ENCODE results near the gene ESPL1. TPM values are rescaled to one million over a fixed set of nuclear protein-coding genes. Genes with fewer than 3 reads are reported as not detected.
"Not testable (repeated sequence)": the region's sequence is repeated elsewhere in the genome, so short reads cannot be mapped to it uniquely, and the experiment has no call there.

The ESPL1 gene
- total RNA-seq, 1 donor from 2014 or later, result 8.9 TPM

DNA sequence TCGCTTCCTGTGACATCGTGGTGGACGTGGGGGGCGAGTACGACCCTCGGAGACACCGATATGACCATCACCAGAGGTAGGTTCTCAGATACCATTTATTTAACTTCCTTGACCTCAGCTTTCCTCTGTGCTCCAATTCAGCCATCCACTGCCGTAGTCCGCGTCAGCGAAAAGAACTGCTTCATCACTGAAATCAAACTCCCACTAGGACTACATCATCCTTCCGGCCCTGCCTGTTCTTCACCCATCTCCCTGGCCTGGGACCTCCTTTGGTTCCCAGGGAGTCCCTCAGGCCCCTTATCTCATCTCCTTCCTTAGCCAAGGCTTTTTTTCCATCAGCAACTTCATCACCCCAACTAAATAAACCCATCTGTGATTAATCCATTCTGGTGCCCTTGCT lies 32.1 kb downstream of the ESPL1 start:
- no peak for DNase-seq

DNA sequence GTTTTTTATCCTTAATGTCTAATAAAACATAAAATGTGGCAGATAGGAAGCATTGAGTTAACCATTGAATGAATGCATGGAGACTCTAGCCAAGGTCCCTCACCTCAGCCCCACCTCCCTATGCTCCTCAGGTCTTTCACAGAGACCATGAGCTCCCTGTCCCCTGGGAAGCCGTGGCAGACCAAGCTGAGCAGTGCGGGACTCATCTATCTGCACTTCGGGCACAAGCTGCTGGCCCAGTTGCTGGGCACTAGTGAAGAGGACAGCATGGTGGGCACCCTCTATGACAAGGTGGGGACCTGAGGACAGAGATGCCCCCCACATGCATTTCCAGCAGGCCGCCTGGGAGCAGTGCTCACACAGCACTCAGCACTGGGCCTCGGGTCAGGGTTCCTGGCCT lies 34.8 kb downstream of the ESPL1 start:
- DNase-seq, result no peak

DNA sequence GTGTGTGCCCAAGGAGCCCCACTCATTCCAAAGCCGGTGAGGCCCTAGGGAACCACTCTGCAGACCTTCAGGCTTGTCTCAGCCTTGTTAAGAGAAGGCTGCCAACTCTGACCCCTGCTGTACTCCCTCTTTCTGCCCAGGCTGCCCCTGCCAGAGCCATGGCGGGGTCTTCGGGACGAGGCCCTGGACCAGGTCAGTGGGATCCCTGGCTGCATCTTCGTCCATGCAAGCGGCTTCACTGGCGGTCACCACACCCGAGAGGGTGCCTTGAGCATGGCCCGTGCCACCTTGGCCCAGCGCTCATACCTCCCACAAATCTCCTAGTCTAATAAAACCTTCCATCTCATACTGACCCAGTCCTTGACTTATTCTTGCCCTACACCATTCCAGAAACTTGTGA lies 38.7 kb downstream of the ESPL1 start:
- DNase-seq, result no peak

DNA sequence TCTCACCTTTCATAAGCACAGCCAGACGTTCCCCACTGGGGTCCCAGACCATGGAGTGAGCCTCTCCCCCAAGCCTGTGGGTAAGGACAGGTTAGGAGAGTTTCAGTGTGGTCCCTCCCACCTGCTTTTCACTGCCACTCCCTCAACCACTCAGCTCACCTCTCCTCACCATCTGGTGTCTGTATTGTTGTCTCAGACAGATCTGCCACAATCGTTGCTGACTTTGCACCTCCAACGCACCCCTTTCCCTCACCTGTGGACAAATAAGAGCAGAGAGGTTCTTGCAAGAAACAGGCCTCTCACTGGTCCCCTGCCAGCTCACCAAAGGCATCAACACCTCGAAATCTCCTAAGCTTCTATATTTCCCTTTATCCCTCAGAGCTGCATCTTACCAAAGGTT lies 40.2 kb downstream of the ESPL1 start:
- no peak for DNase-seq

DNA sequence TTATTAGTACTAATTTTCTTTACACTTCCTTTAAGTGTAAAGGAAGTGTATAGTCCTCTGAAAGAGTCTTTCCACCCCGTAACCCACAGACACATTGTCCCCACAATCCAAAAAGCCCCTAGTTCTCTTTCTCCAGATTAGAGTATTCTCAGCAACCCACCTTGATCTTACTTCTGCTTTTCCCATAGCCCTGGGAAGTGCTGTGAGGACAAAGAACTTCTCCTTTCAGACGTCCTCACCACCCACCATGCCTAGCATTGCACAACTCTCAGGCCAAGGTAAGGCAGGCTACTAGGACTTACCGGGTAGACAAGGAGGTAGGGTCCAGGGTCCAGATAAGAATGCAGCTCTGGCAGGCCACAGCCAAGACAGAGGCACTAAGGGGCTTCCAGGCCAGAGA lies 45.9 kb downstream of the ESPL1 start:
- no peak for DNase-seq

DNA sequence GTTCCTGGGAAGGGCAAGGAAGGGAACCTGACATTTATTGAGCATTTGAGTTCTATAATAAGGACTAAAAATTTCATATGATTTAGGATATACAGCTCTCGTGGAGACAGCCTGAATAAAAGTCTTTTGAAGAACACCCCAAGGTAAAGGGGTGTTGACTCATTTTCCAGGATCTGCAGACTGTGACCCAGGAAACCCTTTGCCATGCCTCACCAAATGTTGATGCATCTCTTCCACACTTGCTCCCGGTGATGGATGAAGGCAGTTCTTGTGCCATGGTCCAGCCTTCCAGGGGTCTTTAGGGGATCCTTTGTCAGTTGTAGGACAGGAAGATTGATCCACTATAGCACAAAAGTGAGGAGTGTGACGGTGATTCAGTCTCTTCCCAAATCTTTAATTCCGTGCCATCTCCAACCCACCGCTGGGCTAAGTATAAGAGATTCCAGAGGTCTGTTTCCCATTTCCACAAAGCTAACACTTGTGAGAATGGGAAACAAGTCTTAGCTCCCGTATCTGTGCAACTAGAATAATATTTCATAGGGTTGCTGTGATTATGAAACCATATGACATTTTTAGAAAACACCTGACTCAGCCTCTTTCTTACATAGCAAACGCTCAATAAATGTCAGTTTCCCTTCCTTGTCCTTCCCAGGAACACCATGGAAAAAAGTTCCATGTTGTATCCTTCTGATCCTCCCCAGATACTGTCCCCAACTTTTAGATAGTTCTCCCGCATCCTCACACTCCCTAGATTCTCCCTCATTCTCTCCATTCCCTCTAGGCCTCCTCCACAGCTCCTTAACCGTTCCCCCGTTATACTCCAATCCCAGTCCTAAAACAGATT lies 52.5 kb downstream of the ESPL1 start:
- no peak for DNase-seq

DNA sequence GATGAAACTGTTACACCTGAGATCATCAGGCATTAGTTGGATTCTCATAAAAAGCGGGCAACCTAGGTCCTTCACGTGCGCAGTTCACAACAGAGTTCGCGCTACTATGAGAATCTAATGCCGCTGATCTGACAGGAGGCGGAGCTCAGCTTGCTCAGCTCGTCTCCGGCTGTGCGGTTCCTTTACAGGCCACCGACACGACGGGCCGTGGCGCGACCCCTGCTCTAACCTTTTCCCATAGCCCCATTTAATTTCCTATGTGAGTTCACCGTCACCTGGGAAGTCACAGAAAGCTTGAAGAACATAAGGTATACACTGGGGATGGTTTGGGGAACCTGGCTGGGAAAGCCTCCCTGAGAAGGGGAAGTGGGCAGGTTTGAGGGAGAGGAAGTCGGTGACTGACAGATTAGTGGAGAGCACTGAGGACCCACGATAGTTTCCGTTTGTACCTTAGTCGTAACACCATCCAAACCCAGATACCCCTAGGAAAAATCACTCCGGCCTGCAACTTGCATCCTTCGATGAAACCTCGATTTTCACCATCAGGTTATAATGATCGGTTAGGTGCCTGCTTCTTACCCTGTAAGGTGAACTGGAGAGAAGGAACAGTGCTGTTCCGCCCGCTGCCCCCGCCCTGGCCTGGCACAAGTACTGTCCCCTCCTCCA lies 56.1 kb downstream of the ESPL1 start:
- DNase-seq, result no peak

DNA sequence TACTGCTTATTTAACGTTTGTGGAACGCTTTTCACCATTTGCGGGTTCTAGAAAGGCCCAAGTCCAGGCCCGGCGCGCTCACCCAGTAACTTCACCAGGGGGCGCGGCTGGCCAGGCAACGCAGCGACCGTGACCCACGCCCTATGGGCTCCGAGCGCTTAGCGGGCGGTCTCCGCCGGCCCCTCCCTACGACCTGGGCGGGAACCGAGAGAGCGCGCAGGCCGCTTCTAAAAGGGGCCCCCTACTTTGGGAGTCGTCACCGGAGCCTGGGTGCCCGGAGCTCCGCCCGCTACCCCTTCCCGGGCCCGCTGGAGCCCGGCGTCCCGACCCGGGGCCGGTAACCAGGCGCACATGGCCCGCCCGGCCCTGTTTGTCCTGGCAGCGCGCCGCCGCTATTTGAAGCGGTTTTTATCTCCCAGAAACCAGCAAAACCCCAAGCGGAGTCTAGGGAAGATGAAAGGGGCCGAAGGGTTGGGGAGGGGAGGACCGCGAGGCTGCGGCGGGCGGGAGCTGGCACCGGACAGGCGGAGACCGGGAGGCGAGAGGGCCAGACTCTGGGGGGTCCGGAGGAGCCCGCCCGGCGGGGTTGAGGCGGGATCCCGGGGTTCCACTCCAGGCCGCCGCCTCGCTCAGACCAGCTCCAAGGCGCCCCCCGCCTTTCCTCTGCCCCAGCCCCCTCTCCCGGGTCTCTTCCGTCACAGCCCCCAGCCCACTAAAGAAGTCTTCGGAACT lies 56.8 kb downstream of the ESPL1 start:
- peak; percentile 97 for DNase-seq

DNA sequence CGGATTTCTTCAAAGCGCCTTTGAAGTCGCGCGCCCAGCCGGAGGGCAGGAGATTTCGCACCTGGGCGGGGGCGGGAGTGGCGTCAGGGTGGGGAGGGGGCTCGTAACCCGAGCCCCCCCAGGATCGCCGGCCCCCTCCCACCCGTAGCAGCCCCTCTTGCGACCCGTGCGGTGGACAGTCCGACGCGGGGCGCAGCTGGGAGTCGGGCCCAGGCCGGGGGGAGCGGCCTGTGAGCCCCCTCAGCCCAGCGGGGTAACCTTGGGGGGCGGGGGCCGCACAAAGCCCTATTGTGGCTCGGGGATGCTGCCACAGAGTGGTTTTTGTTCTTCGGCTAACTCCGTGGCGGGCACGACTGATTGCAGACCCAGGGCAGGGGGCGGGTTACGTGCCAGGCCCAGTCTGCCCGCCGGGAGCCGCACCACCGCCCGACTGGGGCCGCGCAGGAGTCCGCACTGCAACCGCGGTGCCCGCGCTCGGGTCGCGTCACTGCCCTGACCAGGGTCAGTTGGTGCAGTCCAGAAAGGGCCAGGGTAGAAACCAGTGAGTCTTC lies 57.5 kb downstream of the ESPL1 start:
- DNase-seq, result peak; percentile 57

DNA sequence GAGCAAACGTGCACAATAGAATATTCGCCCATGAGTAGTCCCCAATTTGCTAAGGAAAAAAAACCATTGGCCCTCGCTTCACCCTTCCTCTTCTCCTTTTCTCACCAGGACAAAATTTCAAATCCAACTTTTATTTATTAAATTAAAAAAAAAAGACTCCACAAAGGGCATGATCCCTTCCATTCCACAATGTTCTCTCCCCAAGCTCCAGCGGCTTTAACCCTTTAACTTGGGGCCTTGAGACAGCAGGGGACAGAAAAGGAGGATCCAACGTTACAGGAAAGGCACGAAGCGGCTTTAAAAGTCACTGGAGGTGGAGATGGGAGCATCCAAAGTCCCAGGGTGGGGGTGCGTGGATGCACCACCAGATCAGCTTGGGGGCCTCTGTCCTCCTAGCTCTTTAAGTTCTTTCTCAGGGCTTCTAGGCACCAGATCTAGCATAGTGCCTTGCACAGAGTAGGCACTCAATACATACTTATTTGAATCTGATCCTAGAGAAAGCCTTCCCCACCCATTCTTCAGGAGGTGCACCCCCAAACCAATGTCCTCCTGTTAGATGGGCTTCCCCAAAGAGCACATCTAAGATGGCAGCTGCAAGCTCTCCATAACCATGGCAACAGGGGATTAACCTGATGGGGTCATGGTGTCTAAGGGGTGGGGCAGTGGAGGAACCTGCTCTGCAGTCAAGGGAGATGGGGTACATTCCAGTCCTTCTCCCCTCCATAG lies 58.5 kb downstream of the ESPL1 start:
- no peak for DNase-seq

DNA sequence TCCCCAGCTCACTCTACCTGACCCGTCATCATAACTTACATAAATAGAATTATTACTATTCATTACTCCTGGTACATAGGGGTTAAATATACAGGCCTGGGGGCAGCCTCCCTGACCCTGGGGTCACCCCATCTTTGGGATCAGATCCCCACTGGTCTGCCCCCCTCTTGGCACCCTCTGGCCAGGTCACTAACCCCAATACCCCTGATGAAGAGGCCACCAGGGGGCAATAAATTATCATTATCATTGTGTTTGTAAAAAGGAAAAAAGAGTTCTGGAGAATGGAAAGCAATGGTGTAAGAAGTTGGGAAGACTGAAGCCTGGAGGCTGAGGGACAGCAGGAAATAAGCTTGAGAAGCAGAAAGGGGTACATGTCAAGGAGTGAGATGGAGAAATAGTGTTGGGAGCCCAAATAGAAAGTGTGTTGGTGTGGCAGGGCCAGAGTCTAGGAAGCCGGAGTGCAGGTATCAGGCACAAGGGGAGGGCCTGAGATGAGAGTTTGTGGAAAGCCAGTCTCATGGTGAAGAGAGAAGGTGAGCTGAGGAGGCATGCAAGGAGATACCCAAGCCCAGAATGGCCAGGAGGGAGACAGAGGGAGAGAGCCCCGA lies 59.4 kb downstream of the ESPL1 start:
- no peak for DNase-seq

DNA sequence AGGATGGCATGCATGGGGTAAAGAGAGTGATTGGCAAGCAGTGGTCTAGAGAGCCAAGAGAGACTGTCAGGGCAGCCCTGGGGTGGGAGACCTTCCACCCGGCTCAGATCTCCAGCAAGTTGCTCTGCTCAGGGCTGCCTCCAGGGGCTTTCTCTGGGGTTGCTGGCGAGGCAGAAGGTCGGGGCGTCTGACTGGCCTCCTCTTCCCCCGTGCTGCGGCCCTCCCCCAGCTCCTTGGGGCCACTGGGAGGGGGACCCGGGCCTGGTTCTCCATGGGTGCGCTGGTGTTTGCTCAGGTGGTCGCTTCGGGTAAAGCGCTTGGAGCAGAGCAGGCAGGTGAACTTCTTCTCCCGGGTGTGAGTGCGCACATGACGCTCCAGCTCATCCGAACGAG lies 59.9 kb downstream of the ESPL1 start:
- DNase-seq, result no peak

DNA sequence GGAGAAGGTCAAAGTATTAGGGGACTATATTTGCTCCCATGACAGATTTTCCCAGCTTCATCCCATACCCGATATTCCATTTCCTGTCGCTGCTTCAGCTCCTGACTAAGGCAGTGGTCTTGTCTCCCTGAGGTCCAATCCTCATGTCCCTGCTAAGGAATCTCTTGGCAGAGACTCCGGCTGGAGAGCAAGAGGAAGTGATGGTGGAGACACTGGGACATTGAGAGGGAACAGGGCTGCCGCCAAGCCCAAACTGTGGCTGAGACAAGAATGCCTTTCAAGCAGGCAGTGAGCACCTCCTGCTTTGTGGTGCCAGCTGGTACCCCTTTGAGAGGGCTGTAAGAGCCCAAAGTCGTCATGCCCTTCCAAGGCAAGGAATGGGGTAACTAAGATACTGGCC lies 62.6 kb downstream of the ESPL1 start:
- DNase-seq, result no peak

DNA sequence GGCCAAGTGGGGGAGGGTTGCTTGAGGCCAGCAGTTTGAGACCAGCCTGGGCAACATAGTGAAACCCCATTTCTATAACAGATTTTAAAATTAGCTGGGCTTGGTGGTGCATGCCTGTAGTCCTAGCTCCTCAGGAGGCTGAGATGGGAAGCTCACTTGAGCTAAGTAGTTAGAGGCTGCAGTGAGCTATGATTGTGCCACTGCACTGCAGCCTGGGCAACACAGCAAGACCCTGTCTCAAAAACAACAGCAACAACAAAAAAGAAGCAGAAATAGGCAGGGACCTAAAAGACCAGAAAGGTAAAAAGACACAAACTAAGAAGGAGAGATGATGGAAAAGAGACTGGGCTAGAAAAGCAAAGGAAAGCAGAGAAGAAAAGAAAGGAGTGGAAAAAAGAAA lies 64.2 kb downstream of the ESPL1 start:
- not testable (repeated sequence) for DNase-seq

DNA sequence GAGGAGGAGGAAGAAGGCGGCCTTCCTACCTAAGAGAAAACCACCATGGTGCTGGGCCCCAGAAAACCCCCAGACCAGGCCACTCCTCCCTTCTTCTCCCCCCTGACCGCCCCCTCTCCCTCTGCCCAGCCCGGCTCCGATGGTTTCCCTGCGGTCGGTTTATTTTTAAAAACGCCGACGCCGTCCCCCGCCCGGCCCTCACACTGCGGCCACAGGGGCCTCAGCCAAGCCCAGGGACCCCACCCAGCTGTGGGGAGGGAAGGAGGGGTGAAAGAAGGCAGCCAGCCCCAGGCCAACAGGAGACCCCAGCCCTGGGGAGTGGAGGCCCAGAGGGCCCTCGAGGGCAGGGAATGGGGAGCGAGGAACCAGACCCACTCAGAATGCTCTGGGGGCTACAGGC lies 64.6 kb downstream of the ESPL1 start:
- no peak for DNase-seq

DNA sequence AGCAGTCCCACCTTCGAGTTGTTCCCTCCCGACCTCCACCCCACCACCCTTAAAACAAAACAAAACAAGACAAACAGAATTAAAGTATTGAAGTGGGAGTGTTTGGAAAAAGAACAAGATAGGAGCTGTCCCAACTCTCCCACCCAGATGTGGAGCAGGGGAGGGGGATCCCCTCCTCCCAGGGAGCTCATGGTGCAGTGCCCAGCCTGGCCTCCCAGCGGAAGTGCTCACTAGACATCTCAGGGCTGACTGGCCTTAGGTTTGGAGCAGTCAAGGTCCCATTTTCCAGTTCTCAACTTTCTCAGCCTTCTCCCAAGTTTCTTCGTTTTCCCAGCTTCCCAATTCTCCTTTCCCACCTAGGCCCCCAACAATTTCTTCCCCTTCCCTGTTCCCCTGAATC lies 65.2 kb downstream of the ESPL1 start:
- DNase-seq, result no peak

DNA sequence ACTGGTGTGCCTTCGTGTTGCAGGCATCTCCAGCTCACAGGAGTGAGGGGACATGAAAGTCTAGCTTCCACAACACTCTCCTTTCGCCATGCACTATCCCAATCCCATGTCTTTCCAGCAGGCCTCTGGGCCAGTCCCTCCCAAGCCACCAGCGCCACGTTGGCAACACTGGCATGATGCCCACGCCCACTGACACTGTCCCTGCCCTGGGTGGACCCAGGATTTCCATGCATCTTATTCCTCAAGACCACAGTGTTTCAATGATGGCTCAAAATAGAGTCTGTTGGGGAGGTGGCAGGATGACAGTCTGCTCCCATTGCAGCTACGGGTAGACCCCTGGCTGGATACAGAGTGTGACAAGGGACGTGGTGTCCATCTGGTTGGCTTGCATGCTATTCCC lies 65.7 kb downstream of the ESPL1 start:
- no peak for DNase-seq

DNA sequence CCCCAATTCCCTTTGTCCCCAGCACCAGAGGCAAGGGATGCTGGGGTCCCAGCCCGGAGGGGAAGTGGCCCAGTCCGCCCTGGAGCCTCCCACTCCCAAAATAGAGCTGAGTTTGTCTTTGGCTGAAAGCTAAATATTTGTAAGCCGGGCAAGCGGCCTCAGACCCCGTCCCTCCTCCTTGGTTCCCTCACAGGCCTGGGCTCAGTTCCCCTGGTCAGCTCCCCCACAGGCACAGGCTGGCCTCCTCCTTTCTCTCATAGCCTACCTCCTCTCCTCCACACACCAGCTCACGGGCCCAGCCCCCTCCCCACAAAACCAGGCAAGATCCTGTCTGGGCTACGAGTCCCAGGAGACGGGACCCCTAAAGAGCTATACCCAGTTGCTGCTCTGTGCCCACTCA lies 66.7 kb downstream of the ESPL1 start:
- DNase-seq, result no peak

DNA sequence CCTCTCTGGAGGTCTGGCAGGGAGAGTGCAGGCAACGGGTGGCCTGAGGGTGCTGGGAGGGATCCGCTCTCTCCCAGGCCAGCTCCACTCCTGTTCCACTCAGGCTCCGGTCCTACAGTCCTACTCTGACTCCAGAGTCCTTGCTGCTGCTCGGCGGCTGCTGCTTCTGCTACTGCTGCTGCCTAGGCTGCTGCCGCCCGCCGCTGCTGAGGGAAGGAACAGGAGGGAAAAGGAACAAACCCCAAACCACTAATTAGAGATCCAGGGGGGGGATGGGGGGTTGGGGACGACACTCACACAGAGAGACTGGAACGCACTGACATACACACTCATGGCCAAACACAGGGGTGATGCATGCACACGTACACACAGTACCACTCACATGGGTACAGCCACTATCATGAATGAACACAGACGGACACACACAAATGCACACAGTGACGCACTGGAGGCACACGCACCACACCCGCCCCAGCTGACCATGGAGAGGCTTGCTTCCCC lies 68.1 kb downstream of the ESPL1 start, which contains the start of gene SP7:
Gene SP7, minus strand, starts transcription at position 174 of the 501 bp plus-strand sequence. CDS start 708 bp downstream, outside the sequence.
- no peak for DNase-seq

DNA sequence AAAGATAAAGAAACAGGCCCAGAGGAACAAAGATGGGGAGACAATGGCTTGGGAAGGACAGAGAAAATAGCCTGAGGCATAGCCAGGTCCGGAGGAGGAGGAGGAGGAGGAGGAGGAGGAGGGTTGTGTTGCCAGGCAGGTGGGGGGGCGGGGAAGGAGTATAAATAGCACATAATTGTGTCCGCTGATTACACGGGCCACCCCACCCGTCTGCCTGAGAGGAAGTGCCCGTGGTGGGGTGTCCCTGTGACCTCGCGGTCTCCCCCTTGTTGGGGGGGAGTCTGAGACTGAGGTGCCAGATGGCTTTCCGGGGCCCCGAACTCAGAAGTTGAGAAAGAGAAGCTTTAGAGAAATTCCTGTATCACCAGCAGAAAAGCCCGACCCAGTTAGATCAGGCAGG lies 69.9 kb downstream of the ESPL1 start:
- no peak for DNase-seq

DNA sequence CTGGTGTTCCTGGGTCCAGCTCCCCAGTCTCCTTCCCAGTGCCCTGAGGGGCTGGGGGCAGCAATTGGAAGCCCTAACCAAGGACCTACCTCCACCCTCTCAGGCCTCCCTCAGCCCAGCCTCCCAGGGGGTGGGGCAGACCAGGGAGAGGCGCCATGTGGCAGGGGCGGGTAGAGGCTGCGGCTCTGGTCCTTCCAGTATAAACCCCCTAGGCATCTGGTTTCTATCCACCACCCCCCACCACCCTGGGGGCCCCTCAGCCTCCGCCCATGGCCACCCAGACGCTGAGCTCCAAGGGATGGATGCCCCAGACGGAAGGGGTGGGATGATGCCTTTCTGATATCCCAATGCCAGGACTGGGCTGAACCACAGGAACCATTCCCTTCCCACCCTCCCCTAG lies 70.8 kb downstream of the ESPL1 start:
- DNase-seq, result no peak

DNA sequence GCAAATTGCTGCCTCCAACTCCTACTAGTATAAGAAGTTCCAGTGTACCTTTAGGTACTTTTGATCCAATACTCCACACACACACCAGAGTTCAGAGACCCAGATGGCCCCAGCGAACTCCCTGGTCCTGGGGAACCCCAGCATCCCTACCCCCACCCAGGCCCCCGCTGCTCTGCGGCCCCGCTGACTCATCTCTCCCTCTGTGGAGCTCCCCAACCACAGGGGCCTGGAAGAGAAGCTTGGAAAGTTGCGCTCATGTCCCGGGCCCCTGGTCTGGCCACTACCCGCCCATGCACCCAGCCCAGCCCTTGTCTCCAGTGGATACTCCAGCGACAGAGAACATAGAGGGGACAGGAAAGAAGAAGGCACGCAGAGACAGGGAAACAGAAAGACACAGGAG lies 72.3 kb downstream of the ESPL1 start:
- DNase-seq, result no peak
